Prostate gland (tissue), 2 donors: ENCODE measurements around the gene LAP3.

Experiments used
- CTCF ChIP-seq, 4 experiments: fragments of 200-600 bp in 2 of 4; fragments of 450-650 bp in 2 of 4; sonication (generic) in 2 of 4; IDR thresholded peaks; 1 replicate in 3 of 4; 2 replicates in 1 of 4; pipeline ENCODE4 v1.5.1; 2016 to 2019; ENCODE audit warnings: antibody characterized with exemption in 4 of 4, mild to moderate bottlenecking in 2 of 4, moderate library complexity in 2 of 4
- POLR2AphosphoS5 ChIP-seq: sonication (generic); formaldehyde crosslinking; IDR thresholded peaks from one replicate; pipeline ENCODE4 v1.6.1; 2017; ENCODE audit warnings: antibody characterized with exemption

- TF ChIP-seq POLR2AphosphoS5 (no peak), CTCF (IDR thresholded peaks at IDR 0.05) (no peak)
These were observed 18.5 kb downstream of the LAP3 start for GRCh38 chr4:17595471-17596005.
